HCT116 (cell line): ENCODE data around the gene SLC9C2. TPM values are rescaled to one million over a fixed set of nuclear protein-coding genes. Genes with fewer than 3 reads are reported as not detected.
"Not testable (repeated sequence)": the region's sequence is repeated elsewhere in the genome, so short reads cannot be mapped to it uniquely, and the experiment has no call there.

ENCODE experiments used
- ATAC-seq: fragments of 200-7000 bp; cut with Tn5 transposase; 2 replicates; pipeline ENCODE4 v1.9.1; 2020; ENCODE audit warnings: mild to moderate bottlenecking, moderate library complexity
- BruUV-seq: library from RNA; stranded (reverse); fragments of 400-500 nt; replicated peaks from 2 replicates; lab custom pipeline; 2021; lab: Mats Ljungman, UMichigan
- CTCF ChIA-PET: fragments of 300-600 bp; sonication (Branson Sonifier 250); formaldehyde crosslinking; loops from one replicate; lab custom pipeline; 2021; ENCODE audit warnings: antibody characterized with exemption; lab: Charles Lee
- POLR2A ChIA-PET: fragments of 300-600, 350-600 bp; sonication (Branson Sonifier 250); formaldehyde crosslinking; loops from one replicate; lab custom pipeline; 2021; ENCODE audit warnings: antibody characterized with exemption; lab: Charles Lee
- RAD21 ChIA-PET, 2 experiments: fragments of 300-600 bp; sonication (Branson Sonifier 250); formaldehyde crosslinking; loops; one replicate each; lab custom pipeline; 2023; ENCODE audit warnings: low total read pairs in 2 of 2; ENCODE audit not compliant: uncharacterized antibody in 2 of 2, unreplicated experiment in 2 of 2, low non-redundant PET in 1 of 2; lab: Charles Lee
- DNase-seq: peaks from one replicate; pipeline ENCODE4 v3.0.0-alpha.2; 2010; ENCODE audit warnings: low read depth, low spot score
- H2AFZ ChIP-seq: fragments of 200-600 bp; shearing (Covaris generic), sonication (generic); 2 replicates; pipeline ENCODE4 v1.6.1; 2017; ENCODE audit warnings: low read depth, mixed run types, mixed read lengths, antibody characterized with exemption, low read length; ENCODE audit not compliant: poor library complexity, severe bottlenecking
- H3K27ac ChIP-seq: 2 replicates; pipeline ENCODE4 v1.5.1; 2012; ENCODE audit warnings: low read depth, low read length
- H3K27me3 ChIP-seq: fragments of 200-600 bp; sonication (generic); 2 replicates; pipeline ENCODE4 v1.6.1; 2016; ENCODE audit warnings: mixed run types, low read length, mixed read lengths; ENCODE audit not compliant: insufficient read depth
- H3K36me3 ChIP-seq, 2 experiments: fragments of 200-500 bp in 1 of 2; fragments of 200-600 bp in 1 of 2; sonication (Bioruptor generic) in 1 of 2; sonication (generic) in 1 of 2; 2 replicates each; pipeline versions ENCODE4 v1.5.1 to v1.6.1; 2014 to 2016; ENCODE audit warnings: low read length in 2 of 2, inconsistent platforms in 1 of 2, mixed read lengths in 1 of 2, mixed run types in 1 of 2; ENCODE audit not compliant: insufficient read depth in 2 of 2, control insufficient read depth in 1 of 2
- H3K4me1 ChIP-seq, 2 experiments: fragments of 200-600 bp in 1 of 2; sonication (generic) in 1 of 2; 2 replicates each; pipeline versions ENCODE4 v1.5.1 to v1.6.1; 2012 to 2017; ENCODE audit warnings: low read length in 2 of 2, inconsistent platforms in 1 of 2, mild to moderate bottlenecking in 1 of 2, mixed read lengths in 1 of 2, mixed run types in 1 of 2, moderate library complexity in 1 of 2; ENCODE audit not compliant: insufficient read depth in 2 of 2, control insufficient read depth in 1 of 2
- H3K4me2 ChIP-seq: fragments of 200-600 bp; sonication (generic); 2 replicates; pipeline ENCODE4 v1.6.1; 2017; ENCODE audit warnings: mixed run types, low read length, mixed read lengths
- H3K4me3 ChIP-seq, 2 experiments: fragments of 200-600 bp in 1 of 2; sonication (generic) in 1 of 2; replicated peaks in 1 of 2; 2 replicates each; pipeline ENCODE4 v1.5.1; 2011 to 2016; ENCODE audit warnings: low read length in 2 of 2, control low read depth in 1 of 2, low read depth in 1 of 2, mild to moderate bottlenecking in 1 of 2, mixed read lengths in 1 of 2, mixed run types in 1 of 2
- H3K79me2 ChIP-seq: fragments of 200-600 bp; sonication (generic); 2 replicates; pipeline ENCODE4 v1.6.1; 2017; ENCODE audit warnings: mild to moderate bottlenecking, mixed run types, low read length, moderate library complexity, mixed read lengths; ENCODE audit not compliant: insufficient read depth
- H3K9ac ChIP-seq: fragments of 200-600 bp; sonication (generic); 2 replicates; pipeline ENCODE4 v1.6.1; 2016; ENCODE audit warnings: low read length, mixed read lengths
- H3K9me2 ChIP-seq: fragments of 200-600 bp; sonication (generic), shearing (Covaris generic); 2 replicates; pipeline ENCODE4 v1.6.1; 2017; ENCODE audit warnings: mixed run types, mild to moderate bottlenecking, moderate library complexity; ENCODE audit not compliant: insufficient read depth
- H3K9me3 ChIP-seq, 2 experiments: fragments of 200-500 bp in 1 of 2; fragments of 200-600 bp in 1 of 2; sonication (Bioruptor generic) in 1 of 2; sonication (generic) in 1 of 2; 2 replicates each; pipeline ENCODE4 v1.6.1; 2014 to 2017; ENCODE audit warnings: low read length in 2 of 2, mixed read lengths in 2 of 2, inconsistent platforms in 1 of 2, low read depth in 1 of 2, mild to moderate bottlenecking in 1 of 2, mixed run types in 1 of 2, moderate library complexity in 1 of 2; ENCODE audit not compliant: control insufficient read depth in 1 of 2, insufficient read depth in 1 of 2
- H4K20me1 ChIP-seq: fragments of 200-600 bp; sonication (generic), shearing (Covaris generic); 2 replicates; pipeline ENCODE4 v1.6.1; 2017; ENCODE audit warnings: mixed run types, mild to moderate bottlenecking, moderate library complexity; ENCODE audit not compliant: insufficient read depth
- CBX3 ChIP-seq: IDR thresholded peaks from 2 replicates; pipeline ENCODE4 v1.6.1; 2012; ENCODE audit warnings: low read depth
- CTCF ChIP-seq, 3 experiments: fragments of 200-600 bp in 1 of 3; sonication (generic) in 1 of 3; IDR thresholded peaks in 2 of 3; conservative IDR thresholded peaks in 1 of 3; 2 replicates each; pipeline ENCODE4 v1.5.1; 2012 to 2017; ENCODE audit warnings: low read depth in 2 of 3, low read length in 2 of 3, antibody characterized with exemption in 1 of 3, borderline replicate concordance in 1 of 3, control low read depth in 1 of 3, mild to moderate bottlenecking in 1 of 3, mixed read lengths in 1 of 3, mixed run types in 1 of 3, moderate library complexity in 1 of 3; ENCODE audit not compliant: insufficient read depth in 1 of 3
- EGR1 ChIP-seq: IDR thresholded peaks from 2 replicates; pipeline ENCODE4 v1.6.1; 2012; ENCODE audit warnings: low read depth
- ELF1 ChIP-seq: IDR thresholded peaks from 2 replicates; pipeline ENCODE4 v1.6.1; 2012; ENCODE audit warnings: low read depth, borderline replicate concordance
- EZH2 ChIP-seq: fragments of 200-600 bp; sonication (generic); IDR thresholded peaks from 2 replicates; pipeline ENCODE4 v1.6.1; 2017; ENCODE audit warnings: antibody characterized with exemption, mixed run types
- FOSL1 ChIP-seq: IDR thresholded peaks from 2 replicates; pipeline ENCODE4 v1.6.1; 2012; ENCODE audit warnings: low read depth
- JUND ChIP-seq: IDR thresholded peaks from 2 replicates; pipeline ENCODE4 v1.6.1; 2012
- POLR2A ChIP-seq: IDR thresholded peaks from 2 replicates; pipeline ENCODE4 v1.7.0; 2011; ENCODE audit warnings: borderline replicate concordance; ENCODE audit not compliant: insufficient read depth, insufficient read length; ENCODE audit errors: extremely low read depth
- POLR2AphosphoS5 ChIP-seq: IDR thresholded peaks from 2 replicates; pipeline ENCODE4 v1.6.1; 2011; ENCODE audit warnings: mild to moderate bottlenecking, low read depth, low read length, moderate library complexity
- SRF ChIP-seq: IDR thresholded peaks from 2 replicates; pipeline ENCODE4 v1.6.1; 2012; ENCODE audit warnings: low read depth
- TCF7L2 ChIP-seq: IDR thresholded peaks from 2 replicates; pipeline ENCODE4 v1.7.0; 2011; ENCODE audit warnings: borderline replicate concordance, inconsistent platforms; ENCODE audit not compliant: insufficient read depth, insufficient read length; ENCODE audit errors: extremely low read depth
- YY1 ChIP-seq: IDR thresholded peaks from 2 replicates; pipeline ENCODE4 v1.6.1; 2011; ENCODE audit warnings: low read length, low read depth, moderate library complexity, mild to moderate bottlenecking; ENCODE audit not compliant: insufficient replicate concordance; ENCODE audit errors: extremely low read depth
- ZNF274 ChIP-seq: fragments of 200-500 bp; sonication (Bioruptor generic); IDR thresholded peaks from 2 replicates; pipeline ENCODE4 v1.6.1; 2014; ENCODE audit warnings: mild to moderate bottlenecking, low read depth, low read length, inconsistent platforms
- intact Hi-C: fragments of 100-400 bp; cut with micrococcal nuclease; formaldehyde crosslinking; loops from 2 replicates; pipeline ENCODE4 v1.10.0; 2022
- total RNA-seq: library from RNA; stranded (reverse); gene quantifications from one replicate; pipeline ENCODE4 v1.2.1, GENCODE V29; 2021; ENCODE audit not compliant: unreplicated experiment
- TF ChIP-seq, protein P1 (sequence below): IDR thresholded peaks from 2 replicates; pipeline ENCODE4 v1.6.1; 2011; ENCODE audit warnings: mild to moderate bottlenecking, low read length, moderate library complexity; ENCODE audit not compliant: insufficient replicate concordance; ENCODE audit errors: extremely low read depth
- TF ChIP-seq, protein P2 (sequence below): IDR thresholded peaks from 2 replicates; pipeline ENCODE4 v1.6.1; 2012

Gene SLC9C2
- total RNA-seq, 1 experiment from 2014 or later, result not detected

DNA sequence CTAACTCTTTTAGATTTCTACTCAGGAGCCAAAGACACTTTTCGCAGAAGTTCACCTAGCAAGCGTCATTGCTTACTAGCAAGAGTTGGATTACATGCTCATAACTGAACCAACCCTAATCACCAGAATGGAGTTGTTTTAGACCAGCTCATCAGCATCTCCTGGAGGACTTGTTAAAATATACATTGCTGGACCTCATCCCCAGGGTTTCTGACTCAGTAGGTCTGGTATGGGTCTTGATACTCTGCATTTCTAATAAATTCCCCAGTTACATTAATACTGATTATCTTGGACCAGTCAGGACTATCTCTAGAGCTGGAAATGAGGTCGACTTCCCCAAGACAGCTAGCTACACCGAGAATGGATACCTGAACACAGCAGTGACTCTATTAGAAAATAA lies 135.4 kb downstream of the SLC9C2 start:
- no peaks in the 10 kb centered on the region for H3K36me3 ChIP-seq
- H3K4me1 ChIP-seq, result no peaks in the 10 kb centered on the region
- no peak overlapping the region for H3K27ac ChIP-seq
- no peak overlapping the region for H3K4me3 ChIP-seq
- ChIA-PET RAD21 (no interaction called here), POLR2A (no interaction called here), CTCF (no interaction called here)
- H4K20me1 ChIP-seq, result no peaks in the 10 kb centered on the region
- no peak for DNase-seq
- H3K9me2 ChIP-seq, result no peaks in the 10 kb centered on the region
- no peak overlapping the region for H3K4me2 ChIP-seq
- H2AFZ ChIP-seq, result no peak overlapping the region
- H3K9me3 ChIP-seq, result peaks cover 0 to 7% of the 10 kb centered on the region in 2 experiments; a peak in 2 of 4 replicates
- no peak for TF ChIP-seq CTCF (IDR thresholded peaks at IDR 0.05 in 2 of 3, conservative IDR thresholded peaks at IDR 0.05 in 1 of 3; ENCODE audit: borderline replicate concordance in 1 of 3, insufficient read depth in 1 of 3, low read depth in 2 of 3, low read length in 2 of 3)
- no peak for TF ChIP-seq ELF1
- TF ChIP-seq EGR1, result no peak
- no peak for TF ChIP-seq EZH2
- no peak for TF ChIP-seq POLR2A
- no peak for TF ChIP-seq POLR2AphosphoS5
- TF ChIP-seq TCF7L2, result no peak
- TF ChIP-seq CBX3, result no peak
- no peak for TF ChIP-seq ZNF274
- TF ChIP-seq, protein P1, sequence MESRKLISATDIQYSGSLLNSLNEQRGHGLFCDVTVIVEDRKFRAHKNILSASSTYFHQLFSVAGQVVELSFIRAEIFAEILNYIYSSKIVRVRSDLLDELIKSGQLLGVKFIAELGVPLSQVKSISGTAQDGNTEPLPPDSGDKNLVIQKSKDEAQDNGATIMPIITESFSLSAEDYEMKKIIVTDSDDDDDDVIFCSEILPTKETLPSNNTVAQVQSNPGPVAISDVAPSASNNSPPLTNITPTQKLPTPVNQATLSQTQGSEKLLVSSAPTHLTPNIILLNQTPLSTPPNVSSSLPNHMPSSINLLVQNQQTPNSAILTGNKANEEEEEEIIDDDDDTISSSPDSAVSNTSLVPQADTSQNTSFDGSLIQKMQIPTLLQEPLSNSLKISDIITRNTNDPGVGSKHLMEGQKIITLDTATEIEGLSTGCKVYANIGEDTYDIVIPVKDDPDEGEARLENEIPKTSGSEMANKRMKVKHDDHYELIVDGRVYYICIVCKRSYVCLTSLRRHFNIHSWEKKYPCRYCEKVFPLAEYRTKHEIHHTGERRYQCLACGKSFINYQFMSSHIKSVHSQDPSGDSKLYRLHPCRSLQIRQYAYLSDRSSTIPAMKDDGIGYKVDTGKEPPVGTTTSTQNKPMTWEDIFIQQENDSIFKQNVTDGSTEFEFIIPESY, result no peak
- TF ChIP-seq SRF, result no peak
- TF ChIP-seq JUND, result no peak
- TF ChIP-seq FOSL1, result no peak
- TF ChIP-seq, protein P2, sequence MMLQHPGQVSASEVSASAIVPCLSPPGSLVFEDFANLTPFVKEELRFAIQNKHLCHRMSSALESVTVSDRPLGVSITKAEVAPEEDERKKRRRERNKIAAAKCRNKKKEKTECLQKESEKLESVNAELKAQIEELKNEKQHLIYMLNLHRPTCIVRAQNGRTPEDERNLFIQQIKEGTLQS, result no peak
- no peak for TF ChIP-seq YY1
- H3K27me3 ChIP-seq, result no peaks in the 10 kb centered on the region
- ATAC-seq, result no peak
- BruUV-seq, result no TSS peak
- no peaks in the 10 kb centered on the region for H3K79me2 ChIP-seq
- H3K9ac ChIP-seq, result no peak overlapping the region
- intact Hi-C loops, result no loop called here

DNA sequence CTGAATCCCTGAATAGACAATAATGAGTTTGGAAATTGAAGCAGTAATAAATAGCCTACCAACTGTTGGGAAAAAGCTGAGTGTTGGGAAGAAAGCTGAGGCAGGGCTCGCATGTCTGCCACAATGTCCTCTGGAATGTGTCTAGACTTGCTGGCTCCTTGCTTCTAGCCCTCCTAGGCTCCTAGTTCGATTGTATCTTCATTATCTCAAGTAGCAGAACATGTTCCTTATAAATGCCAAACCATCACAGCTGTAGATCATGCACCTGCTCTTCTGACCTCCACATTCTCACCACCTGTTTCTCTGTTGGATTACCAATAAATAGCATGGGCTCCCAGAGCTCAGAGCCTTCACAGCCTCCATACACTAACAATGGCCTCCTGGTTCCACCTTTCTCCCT lies 138.7 kb downstream of the SLC9C2 start:
- H3K9ac ChIP-seq, CTCF ChIA-PET, H3K4me3 ChIP-seq, BruUV-seq, ATAC-seq, H3K4me2 ChIP-seq, H3K79me2 ChIP-seq, RAD21 ChIA-PET, H4K20me1 ChIP-seq, intact Hi-C loops, POLR2A ChIA-PET, H2AFZ ChIP-seq, H3K27ac ChIP-seq, H3K4me1 ChIP-seq, H3K9me2 ChIP-seq, H3K27me3 ChIP-seq, DNase-seq, H3K9me3 ChIP-seq, H3K36me3 ChIP-seq: not testable (repeated sequence)
